Panc1 (cell line): ENCODE data around the gene PSAP. TPM values are rescaled to one million over a fixed set of nuclear protein-coding genes. Genes with fewer than 3 reads are reported as not detected.
A peak's percentile ranks its signal among the peaks of the same experiment; 100 is the strongest.

Source experiments
- ATAC-seq: fragments of 200-7000 bp; cut with Tn5 transposase; 2 replicates; pipeline ENCODE4 v1.9.1; 2020; ENCODE audit warnings: mild to moderate bottlenecking, moderate library complexity
- BruUV-seq: library from RNA; stranded (reverse); fragments of 400-500 nt; replicated peaks from 2 replicates; lab custom pipeline; 2021; lab: Mats Ljungman, UMichigan
- CTCF ChIA-PET: fragments of 300-600 bp; sonication (Branson Sonifier 250); formaldehyde crosslinking; loops from one replicate; lab custom pipeline; 2022; ENCODE audit warnings: antibody characterized with exemption; lab: Charles Lee
- POLR2A ChIA-PET: fragments of 300-600 bp; sonication (Branson Sonifier 250); formaldehyde crosslinking; loops from one replicate; lab custom pipeline; 2022; ENCODE audit warnings: antibody characterized with exemption; lab: Charles Lee
- DNase-seq: peaks from one replicate; pipeline ENCODE4 v3.0.0-alpha.2; 2010; ENCODE audit warnings: low read depth, low spot score
- H3K27ac ChIP-seq: 2 replicates; pipeline ENCODE4 v1.5.1; 2011; ENCODE audit warnings: mild to moderate bottlenecking, low read length, inconsistent platforms
- H3K27me3 ChIP-seq: fragments of 200-500 bp; sonication (Bioruptor generic); 2 replicates; pipeline ENCODE4 v1.6.0; 2014; ENCODE audit warnings: low read length, inconsistent platforms; ENCODE audit not compliant: control insufficient read depth, insufficient read depth
- H3K36me3 ChIP-seq: fragments of 200-500 bp; sonication (Bioruptor generic); 2 replicates; pipeline ENCODE4 v1.5.1; 2014; ENCODE audit warnings: inconsistent platforms, mild to moderate bottlenecking, low read length, moderate library complexity; ENCODE audit not compliant: control insufficient read depth, insufficient read depth
- H3K4me1 ChIP-seq: 2 replicates; pipeline ENCODE4 v1.5.1; 2011; ENCODE audit warnings: inconsistent platforms, mild to moderate bottlenecking, low read length, moderate library complexity; ENCODE audit not compliant: control insufficient read depth, insufficient read depth
- H3K4me3 ChIP-seq, 2 experiments: 2 replicates each; pipeline ENCODE4 v1.5.1; 2011 to 2012; ENCODE audit warnings: low read depth in 2 of 2, low read length in 2 of 2, mild to moderate bottlenecking in 2 of 2, inconsistent platforms in 1 of 2, moderate library complexity in 1 of 2
- H3K9me3 ChIP-seq: fragments of 200-500 bp; sonication (Bioruptor generic); 2 replicates; pipeline ENCODE4 v1.5.1; 2014; ENCODE audit warnings: low read depth, mild to moderate bottlenecking, inconsistent platforms, low read length, moderate library complexity; ENCODE audit not compliant: control insufficient read depth, insufficient read depth
- POLR2AphosphoS5 ChIP-seq: IDR thresholded peaks from 2 replicates; pipeline ENCODE4 v1.6.1; 2012; ENCODE audit warnings: mild to moderate bottlenecking, low read depth, low read length, moderate library complexity
- SIN3A ChIP-seq: IDR thresholded peaks from 2 replicates; pipeline ENCODE4 v1.6.1; 2012; ENCODE audit warnings: low read depth, mild to moderate bottlenecking, low read length, moderate library complexity, borderline replicate concordance; ENCODE audit not compliant: insufficient read depth
- TCF7L2 ChIP-seq: IDR thresholded peaks from 2 replicates; pipeline ENCODE4 v1.6.1; 2011; ENCODE audit warnings: mild to moderate bottlenecking, low read depth, low read length, inconsistent platforms
- in situ Hi-C: cut with HindIII; loops from 2 replicates; pipeline ENCODE4 v1.10.0; 2016; ENCODE audit warnings: low sequenced_read_pairs, low pct_unique_long_range_greater_than_20kb
- intact Hi-C: fragments of 100-400 bp; cut with micrococcal nuclease; formaldehyde crosslinking; loops from one replicate; pipeline ENCODE4 v1.10.0; 2022; ENCODE audit not compliant: unreplicated experiment
- total RNA-seq: library from RNA; stranded (reverse); gene quantifications from one replicate; pipeline ENCODE4 v1.2.1, GENCODE V29; 2021; ENCODE audit not compliant: unreplicated experiment
- TF ChIP-seq, protein P1 (sequence below): fragments of 450-650 bp; IDR thresholded peaks from 2 replicates; pipeline ENCODE4 v1.5.1; 2017; ENCODE audit warnings: mild to moderate bottlenecking
- TF ChIP-seq, protein P2 (sequence below), 2 experiments: IDR thresholded peaks; 2 replicates each; pipeline ENCODE4 v1.6.1; 2011 to 2012; ENCODE audit warnings: low read depth in 2 of 2, control low read depth in 1 of 2, low read length in 1 of 2, mild to moderate bottlenecking in 1 of 2, moderate library complexity in 1 of 2; ENCODE audit not compliant: insufficient read depth in 1 of 2

PSAP gene
- total RNA-seq, 1 experiment from 2014 or later: 3,649 TPM

DNA sequence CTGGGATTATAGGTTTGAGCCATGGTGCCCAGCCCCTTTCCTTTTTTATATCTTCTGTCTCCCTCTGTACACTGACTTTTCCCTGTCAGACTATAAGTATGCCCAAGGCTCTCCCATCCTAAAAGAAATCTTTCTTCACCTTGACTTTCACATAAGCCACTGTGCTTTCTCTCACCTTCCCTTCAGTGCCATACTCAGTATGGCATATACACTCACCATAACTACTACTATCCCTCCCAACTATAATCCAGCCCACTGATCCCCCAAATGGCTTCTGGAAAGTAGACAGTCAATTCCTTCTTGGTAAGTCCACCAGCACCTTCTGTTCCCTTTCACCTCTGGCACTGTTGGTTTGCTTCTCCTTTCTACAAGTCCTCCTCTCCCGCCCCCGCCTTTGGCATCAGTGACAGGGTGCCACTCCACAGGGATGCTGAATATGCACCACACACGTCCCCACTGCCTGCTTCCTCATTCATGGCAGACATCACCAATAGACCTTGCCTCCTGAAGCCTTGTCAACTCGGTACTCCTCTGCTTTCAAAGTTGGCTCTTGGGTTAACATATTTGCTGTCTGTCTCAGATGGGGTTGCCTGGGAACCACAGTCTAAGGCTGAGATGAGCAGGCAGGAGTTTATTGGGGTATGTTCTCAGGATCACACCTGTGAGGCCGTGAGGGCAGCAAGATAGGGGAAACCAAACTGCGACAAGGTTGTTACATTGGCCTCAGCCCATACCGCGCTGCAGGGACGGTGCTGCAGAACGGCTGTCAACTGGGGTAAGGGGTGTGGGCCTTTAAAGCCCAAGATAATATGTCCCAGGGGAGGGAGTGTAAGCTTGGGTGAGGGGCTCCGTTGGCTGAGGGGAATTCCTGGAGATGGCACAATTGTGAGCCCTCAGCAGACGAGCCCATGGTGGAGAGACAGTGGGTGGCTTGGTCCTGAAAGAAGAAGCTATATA is 7.2 kb upstream of the PSAP start:
- peaks cover 56% of the 10 kb centered on the region for H3K4me1 ChIP-seq
- no TSS peak for BruUV-seq
- no peaks in the 10 kb centered on the region for H3K27me3 ChIP-seq
- DNase-seq: no peak
- H3K9me3 ChIP-seq: no peaks in the 10 kb centered on the region
- H3K36me3 ChIP-seq: no peaks in the 10 kb centered on the region
- no peak overlapping the region for H3K4me3 ChIP-seq
- no peak for ATAC-seq
- in situ Hi-C loops (no loop called here), intact Hi-C loops (no loop called here)
- POLR2A ChIA-PET: interaction anchor here (0.7 to 1.2 kb wide), 3 partner anchors 12 to 222 kb away, joined by 3 to 6 read pairs (median 5); no protein-coding TSS in a partner anchor
- CTCF ChIA-PET: no interaction called here
- TF ChIP-seq, protein P1, sequence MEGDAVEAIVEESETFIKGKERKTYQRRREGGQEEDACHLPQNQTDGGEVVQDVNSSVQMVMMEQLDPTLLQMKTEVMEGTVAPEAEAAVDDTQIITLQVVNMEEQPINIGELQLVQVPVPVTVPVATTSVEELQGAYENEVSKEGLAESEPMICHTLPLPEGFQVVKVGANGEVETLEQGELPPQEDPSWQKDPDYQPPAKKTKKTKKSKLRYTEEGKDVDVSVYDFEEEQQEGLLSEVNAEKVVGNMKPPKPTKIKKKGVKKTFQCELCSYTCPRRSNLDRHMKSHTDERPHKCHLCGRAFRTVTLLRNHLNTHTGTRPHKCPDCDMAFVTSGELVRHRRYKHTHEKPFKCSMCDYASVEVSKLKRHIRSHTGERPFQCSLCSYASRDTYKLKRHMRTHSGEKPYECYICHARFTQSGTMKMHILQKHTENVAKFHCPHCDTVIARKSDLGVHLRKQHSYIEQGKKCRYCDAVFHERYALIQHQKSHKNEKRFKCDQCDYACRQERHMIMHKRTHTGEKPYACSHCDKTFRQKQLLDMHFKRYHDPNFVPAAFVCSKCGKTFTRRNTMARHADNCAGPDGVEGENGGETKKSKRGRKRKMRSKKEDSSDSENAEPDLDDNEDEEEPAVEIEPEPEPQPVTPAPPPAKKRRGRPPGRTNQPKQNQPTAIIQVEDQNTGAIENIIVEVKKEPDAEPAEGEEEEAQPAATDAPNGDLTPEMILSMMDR: no peak
- no peak for TF ChIP-seq SIN3A
- TF ChIP-seq, protein P2, sequence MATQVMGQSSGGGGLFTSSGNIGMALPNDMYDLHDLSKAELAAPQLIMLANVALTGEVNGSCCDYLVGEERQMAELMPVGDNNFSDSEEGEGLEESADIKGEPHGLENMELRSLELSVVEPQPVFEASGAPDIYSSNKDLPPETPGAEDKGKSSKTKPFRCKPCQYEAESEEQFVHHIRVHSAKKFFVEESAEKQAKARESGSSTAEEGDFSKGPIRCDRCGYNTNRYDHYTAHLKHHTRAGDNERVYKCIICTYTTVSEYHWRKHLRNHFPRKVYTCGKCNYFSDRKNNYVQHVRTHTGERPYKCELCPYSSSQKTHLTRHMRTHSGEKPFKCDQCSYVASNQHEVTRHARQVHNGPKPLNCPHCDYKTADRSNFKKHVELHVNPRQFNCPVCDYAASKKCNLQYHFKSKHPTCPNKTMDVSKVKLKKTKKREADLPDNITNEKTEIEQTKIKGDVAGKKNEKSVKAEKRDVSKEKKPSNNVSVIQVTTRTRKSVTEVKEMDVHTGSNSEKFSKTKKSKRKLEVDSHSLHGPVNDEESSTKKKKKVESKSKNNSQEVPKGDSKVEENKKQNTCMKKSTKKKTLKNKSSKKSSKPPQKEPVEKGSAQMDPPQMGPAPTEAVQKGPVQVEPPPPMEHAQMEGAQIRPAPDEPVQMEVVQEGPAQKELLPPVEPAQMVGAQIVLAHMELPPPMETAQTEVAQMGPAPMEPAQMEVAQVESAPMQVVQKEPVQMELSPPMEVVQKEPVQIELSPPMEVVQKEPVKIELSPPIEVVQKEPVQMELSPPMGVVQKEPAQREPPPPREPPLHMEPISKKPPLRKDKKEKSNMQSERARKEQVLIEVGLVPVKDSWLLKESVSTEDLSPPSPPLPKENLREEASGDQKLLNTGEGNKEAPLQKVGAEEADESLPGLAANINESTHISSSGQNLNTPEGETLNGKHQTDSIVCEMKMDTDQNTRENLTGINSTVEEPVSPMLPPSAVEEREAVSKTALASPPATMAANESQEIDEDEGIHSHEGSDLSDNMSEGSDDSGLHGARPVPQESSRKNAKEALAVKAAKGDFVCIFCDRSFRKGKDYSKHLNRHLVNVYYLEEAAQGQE (IDR thresholded peaks at IDR 0.05; ENCODE audit: insufficient read depth in 1 of 2, low read depth in 2 of 2, low read length in 1 of 2): no peak
- no peak for TF ChIP-seq POLR2AphosphoS5
- TF ChIP-seq TCF7L2: no peak
- H3K27ac ChIP-seq: peak overlapping the region; percentile 98

DNA sequence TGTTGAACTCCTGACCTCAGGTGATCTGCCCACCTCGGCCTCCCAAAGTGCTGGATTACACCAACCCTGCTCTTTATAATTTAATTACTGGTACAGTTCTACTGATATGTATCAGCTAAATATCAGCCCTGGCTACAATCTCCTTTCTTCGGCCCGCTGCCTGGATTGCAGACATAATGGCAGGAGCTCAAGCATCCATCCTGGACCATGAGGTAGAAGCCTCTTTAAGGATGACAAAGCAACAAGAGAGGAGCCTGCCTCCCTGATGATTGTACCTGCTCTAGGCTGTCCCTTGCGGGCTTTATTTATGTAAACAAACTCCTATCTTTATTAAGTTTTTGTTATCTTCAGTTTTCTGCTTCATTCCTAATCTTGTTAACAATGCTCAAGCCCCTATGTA is 5.6 kb upstream of the PSAP start:
- CTCF ChIA-PET: no interaction called here
- ATAC-seq (no peak), DNase-seq (no peak)
- H3K9me3 ChIP-seq: no peaks in the 10 kb centered on the region
- H3K4me1 ChIP-seq: peaks cover 50% of the 10 kb centered on the region
- no peaks in the 10 kb centered on the region for H3K36me3 ChIP-seq
- peak overlapping the region; percentile 98 for H3K27ac ChIP-seq
- BruUV-seq: no TSS peak
- H3K4me3 ChIP-seq: no peak overlapping the region
- in situ Hi-C loops (no loop called here), intact Hi-C loops (no loop called here)
- H3K27me3 ChIP-seq: no peaks in the 10 kb centered on the region
- TF ChIP-seq SIN3A (no peak), POLR2AphosphoS5 (no peak)
- POLR2A ChIA-PET: no interaction called here

DNA sequence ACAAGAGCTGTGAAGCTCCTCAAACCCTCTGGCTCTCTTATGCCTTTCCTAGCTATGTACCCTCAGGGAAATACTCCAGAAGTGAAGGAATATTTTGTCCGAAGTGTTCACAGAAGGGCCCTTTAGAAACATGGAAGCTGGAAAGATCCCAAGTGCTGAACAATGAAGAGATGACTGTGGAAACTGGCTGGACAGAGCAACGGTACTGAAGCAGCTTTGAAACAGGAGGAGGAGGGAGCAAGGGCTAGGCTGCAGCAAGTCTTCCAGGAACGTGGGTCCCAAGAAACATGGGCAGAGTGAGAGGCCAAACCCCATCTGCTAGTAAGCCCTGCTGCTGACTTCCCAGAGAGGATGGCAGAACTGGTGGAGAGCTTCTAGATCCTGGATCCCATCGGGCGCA is 3.0 kb upstream of the PSAP start:
- H3K27ac ChIP-seq: peak overlapping the region; percentile 83
- CTCF ChIA-PET: interaction anchor here (0.7 to 1.1 kb wide), 3 partner anchors 8 to 20 kb away, joined by 4 to 7 read pairs (median 4); no protein-coding TSS in a partner anchor
- no peaks in the 10 kb centered on the region for H3K27me3 ChIP-seq
- BruUV-seq: no TSS peak
- no peak for ATAC-seq
- H3K9me3 ChIP-seq: no peaks in the 10 kb centered on the region
- no peaks in the 10 kb centered on the region; the same call in 1 of the 2 replicates for H3K36me3 ChIP-seq
- H3K4me3 ChIP-seq: no peak overlapping the region
- TF ChIP-seq, protein P2 (IDR thresholded peaks at IDR 0.05; ENCODE audit: insufficient read depth in 1 of 2, low read depth in 2 of 2, low read length in 1 of 2): 0 out of 4 replicates have a peak, but pooled peaks have one; percentile 21 to 56
- TF ChIP-seq, protein P1: no peak
- in situ Hi-C loops (no loop called here), intact Hi-C loops (no loop called here)
- no peak for DNase-seq
- POLR2A ChIA-PET: interaction anchor here (0.6 to 0.7 kb wide), 3 partner anchors 9 to 87 kb away, joined by 3 to 5 read pairs (median 3); no protein-coding TSS in a partner anchor
- peaks cover 28% of the 10 kb centered on the region for H3K4me1 ChIP-seq
